ENCODE results near the gene HDDC2.
A peak's percentile ranks its signal among the peaks of the same experiment; 100 is the strongest.

HDDC2 gene

GRCh38 chr6:125254321-125254720, 47.4 kb downstream of the HDDC2 start:
- Histone ChIP-seq H3K36me3 (ENCODE audit: insufficient read depth, low read length) (no peaks in the 10 kb centered on the region), H3K79me2 (ENCODE audit: control insufficient read depth, insufficient read depth, low read length, unreplicated experiment) (no peaks in the 10 kb centered on the region), H3K4me1 (ENCODE audit: control insufficient read depth, insufficient read depth, low read length, unreplicated experiment) (peaks cover 7% of the 10 kb centered on the region), H3K4me3 (ENCODE audit: low read depth, low read length) (no peak overlapping the region), H2AFZ (ENCODE audit: low read length, unreplicated experiment) (no peak overlapping the region), H3K27me3 (ENCODE audit: insufficient read depth, low read length) (no peaks in the 10 kb centered on the region), H3K27ac (ENCODE audit: low read depth, low read length) (no peak overlapping the region)

- Histone ChIP-seq H3K36me3 (ENCODE audit: insufficient read depth, low read length) (no peaks in the 10 kb centered on the region), H3K79me2 (ENCODE audit: control insufficient read depth, insufficient read depth, low read length, unreplicated experiment) (no peaks in the 10 kb centered on the region), H3K27me3 (ENCODE audit: insufficient read depth, low read length) (no peaks in the 10 kb centered on the region), H3K27ac (ENCODE audit: low read depth, low read length) (no peak overlapping the region), H2AFZ (ENCODE audit: low read length, unreplicated experiment) (no peak overlapping the region), H3K4me3 (ENCODE audit: low read depth, low read length) (no peak overlapping the region), H3K4me1 (ENCODE audit: control insufficient read depth, insufficient read depth, low read length, unreplicated experiment) (peaks cover 3% of the 10 kb centered on the region)
These were observed 47.9 kb downstream of the HDDC2 start for GRCh38 chr6:125253881-125254280.

DNA sequence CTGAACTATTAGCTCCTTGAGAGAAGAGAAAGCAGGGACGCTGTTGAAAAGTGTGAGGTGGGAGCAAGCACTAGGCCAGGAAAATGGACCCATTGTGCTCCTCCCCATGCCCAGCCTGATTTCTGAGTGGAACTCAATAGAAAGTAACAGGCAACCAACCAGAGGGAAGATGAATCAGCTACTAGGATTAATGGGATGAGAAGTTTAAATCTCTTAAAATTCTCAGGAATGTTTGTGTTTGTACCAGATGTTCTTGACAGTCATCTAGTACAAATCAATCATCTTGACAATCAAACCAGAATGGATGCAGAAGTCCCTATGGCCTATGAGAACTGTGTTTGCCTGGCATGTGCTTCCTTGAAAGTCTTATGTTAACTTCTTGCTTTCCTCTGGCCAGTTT, 48.9 kb downstream of the HDDC2 start:
- H3K36me3 ChIP-seq (ENCODE audit: insufficient read depth, low read length), result no peaks in the 10 kb centered on the region
- no peak overlapping the region for H3K27ac ChIP-seq (ENCODE audit: low read depth, low read length)
- no peak overlapping the region for H2AFZ ChIP-seq (ENCODE audit: low read length, unreplicated experiment)
- H3K4me3 ChIP-seq (ENCODE audit: low read depth, low read length), result no peak overlapping the region
- peaks cover 3% of the 10 kb centered on the region for H3K4me1 ChIP-seq (ENCODE audit: control insufficient read depth, insufficient read depth, low read length, unreplicated experiment)
- H3K79me2 ChIP-seq (ENCODE audit: control insufficient read depth, insufficient read depth, low read length, unreplicated experiment), result no peaks in the 10 kb centered on the region
- H3K27me3 ChIP-seq (ENCODE audit: insufficient read depth, low read length), result no peaks in the 10 kb centered on the region

DNA sequence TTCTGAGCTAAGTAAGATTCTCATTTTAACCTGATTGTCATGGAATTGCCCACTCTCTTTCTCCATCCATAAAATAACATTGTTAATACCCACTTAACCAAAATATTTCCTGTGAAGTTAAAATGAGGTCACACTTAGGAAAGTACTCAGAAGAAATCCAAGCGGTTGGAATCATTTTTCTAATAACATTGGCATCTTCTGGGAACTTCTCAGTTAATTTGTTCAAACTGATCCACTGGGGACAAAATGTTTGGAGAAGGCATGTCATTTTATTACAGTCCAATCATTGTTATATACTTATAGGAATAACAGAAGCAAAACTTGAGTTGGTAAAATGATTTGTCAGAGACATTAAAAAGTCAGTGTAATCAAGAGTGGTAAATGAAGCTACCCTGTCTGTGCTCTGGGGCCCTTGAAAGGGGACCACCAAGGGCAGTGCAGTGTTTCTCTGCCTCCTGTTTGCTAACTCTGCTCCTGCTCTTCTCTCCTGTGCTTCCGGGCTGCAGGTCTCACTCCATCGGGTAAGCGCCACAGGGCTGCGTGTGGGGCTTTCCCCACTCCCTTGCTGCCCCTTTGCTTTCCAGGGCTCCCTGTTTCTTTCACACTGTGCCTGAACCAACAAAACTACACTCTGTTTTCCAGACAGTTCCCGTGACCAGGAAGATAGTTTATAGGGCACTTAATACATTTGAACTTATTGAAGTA, 50.1 kb downstream of the HDDC2 start:
- H3K4me3 ChIP-seq (ENCODE audit: low read depth, low read length), result no peak overlapping the region
- H3K36me3 ChIP-seq (ENCODE audit: insufficient read depth, low read length), result no peaks in the 10 kb centered on the region
- H2AFZ ChIP-seq (ENCODE audit: low read length, unreplicated experiment), result peak overlapping the region; percentile 45
- peaks cover 3% of the 10 kb centered on the region for H3K4me1 ChIP-seq (ENCODE audit: control insufficient read depth, insufficient read depth, low read length, unreplicated experiment)
- no peaks in the 10 kb centered on the region for H3K27me3 ChIP-seq (ENCODE audit: insufficient read depth, low read length)
- no peak overlapping the region for H3K27ac ChIP-seq (ENCODE audit: low read depth, low read length)
- no peaks in the 10 kb centered on the region for H3K79me2 ChIP-seq (ENCODE audit: control insufficient read depth, insufficient read depth, low read length, unreplicated experiment)

- Histone ChIP-seq H3K79me2 (ENCODE audit: control insufficient read depth, insufficient read depth, low read length, unreplicated experiment) (no peaks in the 10 kb centered on the region), H3K27ac (ENCODE audit: low read depth, low read length) (no peak overlapping the region), H2AFZ (ENCODE audit: low read length, unreplicated experiment) (no peak overlapping the region), H3K27me3 (ENCODE audit: insufficient read depth, low read length) (no peaks in the 10 kb centered on the region), H3K36me3 (ENCODE audit: insufficient read depth, low read length) (no peaks in the 10 kb centered on the region), H3K4me3 (ENCODE audit: low read depth, low read length) (no peak overlapping the region), H3K4me1 (ENCODE audit: control insufficient read depth, insufficient read depth, low read length, unreplicated experiment) (peaks cover 2% of the 10 kb centered on the region)
These were observed 51.3 kb downstream of the HDDC2 start for GRCh38 chr6:125250511-125250910.

DNA sequence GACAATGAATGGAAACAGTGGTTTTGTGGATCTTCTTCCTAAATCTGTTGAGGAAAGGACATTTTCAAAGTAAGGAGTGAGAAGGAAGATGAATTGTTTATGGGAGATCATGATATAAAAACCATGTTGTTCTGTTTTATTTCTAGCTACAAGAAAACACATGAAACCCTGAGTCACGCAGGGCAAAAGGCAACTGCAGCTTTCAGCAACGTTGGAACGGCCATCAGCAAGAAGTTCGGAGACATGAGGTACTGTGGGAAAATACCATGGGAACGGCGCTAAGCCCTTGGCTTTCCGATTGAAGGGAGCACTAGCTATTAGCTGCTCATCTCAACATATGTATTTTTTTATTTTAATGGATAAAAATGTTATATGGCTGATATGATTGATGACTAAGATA, 53.6 kb downstream of the HDDC2 start:
- H3K4me3 ChIP-seq (ENCODE audit: low read depth, low read length), result no peak overlapping the region
- H3K36me3 ChIP-seq (ENCODE audit: insufficient read depth, low read length), result no peaks in the 10 kb centered on the region
- H3K27me3 ChIP-seq (ENCODE audit: insufficient read depth, low read length), result no peaks in the 10 kb centered on the region
- no peak overlapping the region for H3K27ac ChIP-seq (ENCODE audit: low read depth, low read length)
- no peaks in the 10 kb centered on the region for H3K4me1 ChIP-seq (ENCODE audit: control insufficient read depth, insufficient read depth, low read length, unreplicated experiment)
- H2AFZ ChIP-seq (ENCODE audit: low read length, unreplicated experiment), result no peak overlapping the region
- no peaks in the 10 kb centered on the region for H3K79me2 ChIP-seq (ENCODE audit: control insufficient read depth, insufficient read depth, low read length, unreplicated experiment)

DNA sequence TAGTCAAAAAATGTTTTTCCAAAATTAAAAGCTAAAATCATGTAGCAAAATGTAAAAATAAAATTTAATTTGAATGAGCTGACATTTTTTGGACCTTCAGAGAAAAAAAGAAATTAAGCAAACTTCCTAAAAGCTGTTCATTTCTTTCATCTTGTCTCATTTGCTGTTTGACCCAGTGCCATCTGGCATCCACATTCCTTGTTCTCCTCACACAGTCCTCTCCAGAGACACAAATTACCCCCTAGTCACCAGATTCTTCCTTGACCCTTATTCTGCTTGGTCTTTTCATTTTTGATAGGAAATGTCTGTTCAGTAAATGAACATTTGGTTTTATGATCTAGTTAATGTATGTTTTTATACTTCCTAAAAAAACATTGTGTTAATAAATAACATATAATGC, 55.2 kb downstream of the HDDC2 start:
- no peaks in the 10 kb centered on the region for H3K27me3 ChIP-seq (ENCODE audit: insufficient read depth, low read length)

DNA sequence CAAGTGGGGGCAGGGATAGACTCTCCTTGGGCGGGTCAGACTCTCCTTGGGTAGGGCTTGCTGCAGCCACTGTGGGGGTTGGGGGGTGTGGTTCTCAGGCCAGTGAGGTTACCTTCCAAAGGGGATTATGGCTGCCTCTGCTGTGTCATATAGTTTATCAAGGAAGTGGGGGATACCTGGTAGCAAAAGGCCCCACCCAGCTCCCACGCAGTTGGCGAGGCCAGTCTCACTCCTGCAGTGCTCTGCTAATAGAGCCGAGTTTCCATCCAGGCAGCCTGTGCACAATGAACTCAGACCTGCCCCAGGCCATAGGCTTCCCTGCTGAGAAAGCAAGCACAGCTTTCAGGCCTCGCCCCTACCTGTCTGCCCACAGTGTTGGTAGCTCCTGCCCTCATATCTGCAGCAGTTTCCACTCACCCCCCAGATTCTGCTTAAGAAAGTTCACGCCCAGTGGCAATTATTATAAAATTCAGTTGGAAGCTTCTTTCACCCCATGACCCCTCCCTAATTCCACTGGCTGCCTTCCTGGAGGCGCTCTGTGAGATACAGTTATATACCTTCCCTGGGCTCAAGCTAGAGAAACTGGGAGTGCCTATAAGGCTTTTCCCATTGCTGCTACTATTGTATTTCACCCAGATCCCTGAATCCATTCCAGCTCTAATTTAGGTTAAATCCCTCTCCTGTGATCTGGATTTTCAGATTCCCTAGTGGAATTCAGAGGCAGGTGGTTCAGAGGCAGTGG, 56.1 kb downstream of the HDDC2 start:
- Histone ChIP-seq H2AFZ (ENCODE audit: low read length, unreplicated experiment) (no peak overlapping the region), H3K36me3 (ENCODE audit: insufficient read depth, low read length) (no peaks in the 10 kb centered on the region), H3K79me2 (ENCODE audit: control insufficient read depth, insufficient read depth, low read length, unreplicated experiment) (no peaks in the 10 kb centered on the region), H3K4me1 (ENCODE audit: control insufficient read depth, insufficient read depth, low read length, unreplicated experiment) (no peaks in the 10 kb centered on the region), H3K27me3 (ENCODE audit: insufficient read depth, low read length) (no peaks in the 10 kb centered on the region), H3K27ac (ENCODE audit: low read depth, low read length) (no peak overlapping the region), H3K4me3 (ENCODE audit: low read depth, low read length) (no peak overlapping the region)

More for the DNA sequence above, 55.2 kb downstream of the HDDC2 start:
- H2AFZ ChIP-seq (ENCODE audit: low read length, unreplicated experiment), result no peak overlapping the region
- no peak overlapping the region for H3K27ac ChIP-seq (ENCODE audit: low read depth, low read length)
- H3K79me2 ChIP-seq (ENCODE audit: control insufficient read depth, insufficient read depth, low read length, unreplicated experiment), result no peaks in the 10 kb centered on the region
- H3K4me1 ChIP-seq (ENCODE audit: control insufficient read depth, insufficient read depth, low read length, unreplicated experiment), result no peaks in the 10 kb centered on the region
- H3K4me3 ChIP-seq (ENCODE audit: low read depth, low read length), result no peak overlapping the region
- H3K36me3 ChIP-seq (ENCODE audit: insufficient read depth, low read length), result no peaks in the 10 kb centered on the region

DNA sequence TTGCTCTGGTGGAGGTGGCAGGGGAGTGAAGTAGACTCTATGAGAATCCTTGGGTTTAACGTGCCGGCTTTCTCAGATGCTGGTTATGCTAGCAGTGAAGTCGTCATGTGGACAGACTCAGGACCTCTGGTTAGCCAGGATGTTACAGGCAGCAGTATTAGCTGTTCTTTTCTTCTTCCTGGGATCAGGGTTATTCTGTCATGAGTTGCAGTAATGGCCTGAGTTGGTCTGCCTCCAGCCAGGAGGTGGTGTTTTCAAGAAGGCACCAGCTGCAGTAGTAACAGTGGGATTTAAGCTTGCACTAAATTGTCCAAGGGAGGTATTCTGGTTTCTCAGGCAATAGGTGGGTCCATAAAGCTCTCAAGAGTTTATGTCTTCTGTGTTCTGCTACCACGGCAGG, 56.7 kb downstream of the HDDC2 start:
- Histone ChIP-seq H2AFZ (ENCODE audit: low read length, unreplicated experiment) (no peak overlapping the region), H3K36me3 (ENCODE audit: insufficient read depth, low read length) (no peaks in the 10 kb centered on the region), H3K27me3 (ENCODE audit: insufficient read depth, low read length) (no peaks in the 10 kb centered on the region), H3K27ac (ENCODE audit: low read depth, low read length) (no peak overlapping the region), H3K4me1 (ENCODE audit: control insufficient read depth, insufficient read depth, low read length, unreplicated experiment) (no peaks in the 10 kb centered on the region), H3K4me3 (ENCODE audit: low read depth, low read length) (no peak overlapping the region), H3K79me2 (ENCODE audit: control insufficient read depth, insufficient read depth, low read length, unreplicated experiment) (no peaks in the 10 kb centered on the region)

- Histone ChIP-seq H3K4me1 (ENCODE audit: control insufficient read depth, insufficient read depth, low read length, unreplicated experiment) (peaks cover 9% of the 10 kb centered on the region), H3K27ac (ENCODE audit: low read depth, low read length) (no peak overlapping the region)
These were observed 64.0 kb downstream of the HDDC2 start for GRCh38 chr6:125237764-125238163.

More at GRCh38 chr6:125237764-125238163, 64.0 kb downstream of the HDDC2 start:
- no peaks in the 10 kb centered on the region for H3K27me3 ChIP-seq (ENCODE audit: insufficient read depth, low read length)
- H3K79me2 ChIP-seq (ENCODE audit: control insufficient read depth, insufficient read depth, low read length, unreplicated experiment), result no peaks in the 10 kb centered on the region
- H3K36me3 ChIP-seq (ENCODE audit: insufficient read depth, low read length), result no peaks in the 10 kb centered on the region
- no peak overlapping the region for H3K4me3 ChIP-seq (ENCODE audit: low read depth, low read length)
- H2AFZ ChIP-seq (ENCODE audit: low read length, unreplicated experiment), result no peak overlapping the region
